ENCODE measurements around the gene TMEM30B.

GRCh38 chr14:61330511-61330910 is 49.4 kb upstream of the TMEM30B start:
- TF ChIP-seq CTCF (conservative IDR thresholded peaks at IDR 0.05 in 1 of 2, IDR thresholded peaks at IDR 0.05 in 1 of 2; ENCODE audit: extremely low read depth in 1 of 2, insufficient read depth in 1 of 2, low read depth in 1 of 2, low read length in 2 of 2) (no peak), EZH2 (IDR thresholded peaks at IDR 0.05; ENCODE audit: borderline replicate concordance, low read length) (no peak)

Data from mammary epithelial cell (primary cell).